Loucy (cell line): ENCODE measurements around the gene MTCH1.
A peak's percentile ranks its signal among the peaks of the same experiment; 100 is the strongest.

ENCODE experiments used
- H2AFZ ChIP-seq: fragments of 200-600 bp; sonication (generic); 2 replicates; pipeline ENCODE4 v1.6.0; 2016; ENCODE audit warnings: antibody characterized with exemption, mild to moderate bottlenecking, low read length, moderate library complexity
- H3F3A ChIP-seq: fragments of 200-600 bp; 2 replicates; pipeline ENCODE4 v1.6.0; 2016; ENCODE audit warnings: antibody characterized with exemption, low read depth, mild to moderate bottlenecking
- H3K27me3 ChIP-seq: fragments of 200-600 bp; sonication (generic); 2 replicates; pipeline ENCODE4 v1.6.1; 2014; ENCODE audit warnings: low read length, mild to moderate bottlenecking; ENCODE audit not compliant: insufficient read depth, poor library complexity, severe bottlenecking
- H3K36me3 ChIP-seq: fragments of 200-600 bp; sonication (generic); 2 replicates; pipeline ENCODE4 v1.6.1; 2016; ENCODE audit warnings: low read length; ENCODE audit not compliant: insufficient read depth
- H3K4me1 ChIP-seq: fragments of 200-600 bp; sonication (generic); 2 replicates; pipeline ENCODE4 v1.5.1; 2014; ENCODE audit warnings: low read length, mild to moderate bottlenecking; ENCODE audit not compliant: insufficient read depth, poor library complexity, severe bottlenecking
- H3K4me2 ChIP-seq: fragments of 200-600 bp; sonication (generic); 2 replicates; pipeline ENCODE4 v1.6.0; 2014; ENCODE audit warnings: antibody characterized with exemption, low read length, low read depth, mild to moderate bottlenecking; ENCODE audit not compliant: poor library complexity, severe bottlenecking
- H3K4me3 ChIP-seq: fragments of 200-600 bp; sonication (generic); 2 replicates; pipeline ENCODE4 v1.5.1; 2014; ENCODE audit warnings: low read length, mild to moderate bottlenecking, mixed read lengths; ENCODE audit not compliant: poor library complexity, severe bottlenecking
- H3K79me2 ChIP-seq: fragments of 200-600 bp; sonication (generic); 2 replicates; pipeline ENCODE4 v1.6.1; 2014; ENCODE audit warnings: low read length; ENCODE audit not compliant: insufficient read depth
- H3K9ac ChIP-seq: fragments of 200-600 bp; sonication (generic); 2 replicates; pipeline ENCODE4 v1.6.0; 2014; ENCODE audit warnings: mild to moderate bottlenecking, low read depth, low read length, moderate library complexity; ENCODE audit not compliant: poor library complexity, severe bottlenecking
- H3K9me2 ChIP-seq: fragments of 200-600 bp; sonication (generic); replicated peaks from 2 replicates; pipeline ENCODE4 v1.6.1; 2016; ENCODE audit warnings: low read depth, low read length, mixed read lengths
- H3K9me3 ChIP-seq: fragments of 200-600 bp; sonication (generic); 2 replicates; pipeline ENCODE4 v1.6.1; 2014; ENCODE audit warnings: mild to moderate bottlenecking, antibody characterized with exemption, low read length, low read depth; ENCODE audit not compliant: insufficient read depth
- H4K20me1 ChIP-seq: fragments of 200-600 bp; sonication (generic); 2 replicates; pipeline ENCODE4 v1.6.0; 2014; ENCODE audit warnings: antibody characterized with exemption, low read length, mild to moderate bottlenecking; ENCODE audit not compliant: insufficient read depth, poor library complexity, severe bottlenecking
- CTCF ChIP-seq: fragments of 200-600 bp; sonication (generic); conservative IDR thresholded peaks from 2 replicates; pipeline ENCODE4 v1.5.1; 2014; ENCODE audit warnings: mild to moderate bottlenecking, antibody characterized with exemption, low read length
- EZH2phosphoT487 ChIP-seq: fragments of 200-600 bp; IDR thresholded peaks from 2 replicates; pipeline ENCODE4 v1.6.1; 2018; ENCODE audit warnings: antibody characterized with exemption, mild to moderate bottlenecking, moderate library complexity, borderline replicate concordance

The MTCH1 gene

GRCh38 chr6:36983538-36983937 is 2.5 kb downstream of the MTCH1 start:
- Histone ChIP-seq H3K9ac (peak overlapping the region; percentile 88), H3F3A (no peaks in the 10 kb centered on the region; the same call in 1 of the 2 replicates), H3K36me3 (peaks cover 1% of the 10 kb centered on the region; the same call in 1 of the 2 replicates), H3K79me2 (peaks cover 84% of the 10 kb centered on the region), H3K4me2 (peak overlapping the region; percentile 100), H3K4me1 (peaks cover 51% of the 10 kb centered on the region), H3K27me3 (peaks cover 3% of the 10 kb centered on the region), H3K9me2 (no peaks in the 10 kb centered on the region), H3K4me3 (peak overlapping the region; percentile 83), H2AFZ (no peak overlapping the region), H3K9me3 (no peaks in the 10 kb centered on the region), H4K20me1 (peaks cover 69% of the 10 kb centered on the region)
- TF ChIP-seq EZH2phosphoT487 (no peak), CTCF (no peak)

- Histone ChIP-seq H2AFZ (no peak overlapping the region), H3K4me1 (peaks cover 51% of the 10 kb centered on the region), H3K36me3 (peaks cover 26% of the 10 kb centered on the region; the same call in 1 of the 2 replicates), H3K27me3 (peaks cover 3% of the 10 kb centered on the region), H3K9me2 (no peaks in the 10 kb centered on the region), H3K9me3 (no peaks in the 10 kb centered on the region), H3K79me2 (peaks cover 91% of the 10 kb centered on the region), H3K4me2 (peak overlapping the region; percentile 100), H3K9ac (no peak overlapping the region), H4K20me1 (peaks cover 69% of the 10 kb centered on the region), H3K4me3 (peak overlapping the region; percentile 33), H3F3A (no peaks in the 10 kb centered on the region; the same call in 1 of the 2 replicates)
- TF ChIP-seq EZH2phosphoT487 = no peak
- peak; percentile 26; the same call in 1 of the 2 replicates for TF ChIP-seq CTCF
Observed at GRCh38 chr6:36980876-36981619, 4.9 kb downstream of the MTCH1 start.

- peaks cover 83% of the 10 kb centered on the region for H3K79me2 ChIP-seq
- H3K4me1 ChIP-seq = peaks cover 49% of the 10 kb centered on the region
- no peaks in the 10 kb centered on the region for H3K9me2 ChIP-seq
- peaks cover 61% of the 10 kb centered on the region for H4K20me1 ChIP-seq
- peaks cover 35% of the 10 kb centered on the region for H3K36me3 ChIP-seq
- peak overlapping the region; percentile 100 for H3K4me2 ChIP-seq
- TF ChIP-seq CTCF (no peak), EZH2phosphoT487 (no peak)
- H3K27me3 ChIP-seq = no peaks in the 10 kb centered on the region
- H3K9ac ChIP-seq = no peak overlapping the region
- no peak overlapping the region for H3K4me3 ChIP-seq
- no peak overlapping the region for H2AFZ ChIP-seq
- H3F3A ChIP-seq = no peaks in the 10 kb centered on the region; the same call in 1 of the 2 replicates
- no peaks in the 10 kb centered on the region for H3K9me3 ChIP-seq
Observed at GRCh38 chr6:36980129-36980528, 5.9 kb downstream of the MTCH1 start.
